HepG2 (cell line): ENCODE data around the gene GBA2. TPM values are rescaled to one million over a fixed set of nuclear protein-coding genes. Genes with fewer than 3 reads are reported as not detected.

Experiments
- ARNT2 ChIP-seq: sonication (generic); formaldehyde crosslinking; IDR thresholded peaks from 2 replicates; pipeline ENCODE4 v1.8.0; 2022; ENCODE audit warnings: mild to moderate bottlenecking, low read depth, missing genetic modification reagents, moderate library complexity
- DR1 ChIP-seq: sonication (generic); formaldehyde crosslinking; IDR thresholded peaks from 2 replicates; pipeline ENCODE4 v1.8.0; 2021; ENCODE audit warnings: mild to moderate bottlenecking, missing genetic modification reagents, inconsistent platforms
- KAT2B ChIP-seq: fragments of 150-350 bp; IDR thresholded peaks from 2 replicates; pipeline ENCODE4 v1.6.1; 2014; ENCODE audit warnings: low read depth, low read length, borderline replicate concordance
- STAG1 ChIP-seq: sonication (generic); formaldehyde crosslinking; IDR thresholded peaks from 2 replicates; pipeline ENCODE4 v1.4.0; 2020; ENCODE audit warnings: missing genetic modification reagents
- ZFAT ChIP-seq: sonication (generic); formaldehyde crosslinking; conservative IDR thresholded peaks from 2 replicates; pipeline ENCODE4 v1.8.1; 2023; ENCODE audit warnings: missing genetic modification reagents, inconsistent platforms
- ZNF484 ChIP-seq: sonication (generic); formaldehyde crosslinking; IDR thresholded peaks from 2 replicates; pipeline ENCODE4 v1.5.1; 2020; ENCODE audit warnings: mild to moderate bottlenecking, low read depth, missing genetic modification reagents, borderline replicate concordance
- ZNF530 ChIP-seq: sonication (generic); formaldehyde crosslinking; IDR thresholded peaks from 2 replicates; pipeline ENCODE4 v1.5.0; 2020; ENCODE audit warnings: low read depth, mild to moderate bottlenecking, missing genetic modification reagents
- ZNF564 ChIP-seq: sonication (generic); formaldehyde crosslinking; IDR thresholded peaks from 2 replicates; pipeline ENCODE4 v1.8.1; 2023; ENCODE audit warnings: mild to moderate bottlenecking, missing genetic modification reagents
- polyA plus RNA-seq, 8 experiments: library from polyadenylated mRNA; depleted of rRNA in 3 of 8; stranded (reverse) in 7 of 8; unstranded in 1 of 8; fragments of >200 nt; fragmentation: Illumina TruSeq in 4 of 8; extraction: Trizol in 4 of 8; gene quantifications; 2 replicates each; pipeline versions ENCODE4 v1.2.1 to v1.2.3, GENCODE V29; 2011 to 2016; ENCODE audit warnings: low read depth in 4 of 8, missing spikeins in 1 of 8, mixed read lengths in 1 of 8; ENCODE audit not compliant: insufficient read depth in 1 of 8
- total RNA-seq, 5 experiments: library from RNA; depleted of rRNA; stranded (reverse); fragments of >200 nt; fragmentation: Illumina TruSeq; extraction: Trizol; gene quantifications; 2 replicates each; pipeline ENCODE4 v1.2.3, GENCODE V29; 2016; ENCODE audit warnings: low read depth in 1 of 5
- TF ChIP-seq, protein P1 (sequence below): sonication (generic); formaldehyde crosslinking; IDR thresholded peaks from 2 replicates; pipeline ENCODE4 v1.5.1; 2020; ENCODE audit warnings: missing genetic modification reagents, mild to moderate bottlenecking, borderline replicate concordance
- TF ChIP-seq, protein P2 (sequence below): IDR thresholded peaks from 2 replicates; pipeline ENCODE4 v1.6.1; 2016; ENCODE audit warnings: mild to moderate bottlenecking
- TF ChIP-seq, protein P3 (sequence below): sonication (generic); formaldehyde crosslinking; IDR thresholded peaks from 2 replicates; pipeline ENCODE4 v1.4.0; 2020; ENCODE audit warnings: missing genetic modification reagents, borderline replicate concordance
- TF ChIP-seq, protein P4 (sequence below): sonication (generic); formaldehyde crosslinking; IDR thresholded peaks from one replicate; pipeline ENCODE4 v1.5.1; 2020; ENCODE audit warnings: mild to moderate bottlenecking, missing genetic modification reagents; ENCODE audit errors: not compliant biosample characterization
- TF ChIP-seq, protein P5 (sequence below): sonication (generic); formaldehyde crosslinking; conservative IDR thresholded peaks from 2 replicates; pipeline ENCODE4 v1.8.0; 2022; ENCODE audit warnings: low read depth, missing genetic modification reagents

GBA2 gene
- total and polyA plus RNA-seq, 2 of the 13 experiments (the other 11 are each of a cell fraction or from before 2014, with no cell fraction given) = 37.5 to 86.1 TPM

DNA sequence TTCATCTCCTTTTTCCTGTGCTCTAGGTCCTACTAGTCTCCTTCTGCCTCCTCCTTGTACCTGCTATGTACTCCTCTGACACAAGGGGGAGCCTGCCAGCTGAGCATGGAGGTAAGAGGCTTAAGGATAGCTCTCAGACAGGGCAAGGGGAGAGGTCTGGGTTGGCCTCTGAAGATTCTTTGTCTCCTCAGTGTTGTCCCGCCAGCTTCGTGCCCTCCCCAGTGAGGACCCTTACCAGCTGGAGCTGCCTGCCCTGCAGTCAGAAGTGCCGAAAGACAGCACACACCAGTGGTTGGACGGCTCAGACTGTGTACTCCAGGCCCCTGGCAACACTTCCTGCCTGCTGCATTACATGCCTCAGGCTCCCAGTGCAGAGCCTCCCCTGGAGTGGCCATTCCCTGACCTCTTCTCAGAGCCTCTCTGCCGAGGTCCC lies 12.8 kb downstream of the GBA2 start (continued):
- TF ChIP-seq, protein P1, sequence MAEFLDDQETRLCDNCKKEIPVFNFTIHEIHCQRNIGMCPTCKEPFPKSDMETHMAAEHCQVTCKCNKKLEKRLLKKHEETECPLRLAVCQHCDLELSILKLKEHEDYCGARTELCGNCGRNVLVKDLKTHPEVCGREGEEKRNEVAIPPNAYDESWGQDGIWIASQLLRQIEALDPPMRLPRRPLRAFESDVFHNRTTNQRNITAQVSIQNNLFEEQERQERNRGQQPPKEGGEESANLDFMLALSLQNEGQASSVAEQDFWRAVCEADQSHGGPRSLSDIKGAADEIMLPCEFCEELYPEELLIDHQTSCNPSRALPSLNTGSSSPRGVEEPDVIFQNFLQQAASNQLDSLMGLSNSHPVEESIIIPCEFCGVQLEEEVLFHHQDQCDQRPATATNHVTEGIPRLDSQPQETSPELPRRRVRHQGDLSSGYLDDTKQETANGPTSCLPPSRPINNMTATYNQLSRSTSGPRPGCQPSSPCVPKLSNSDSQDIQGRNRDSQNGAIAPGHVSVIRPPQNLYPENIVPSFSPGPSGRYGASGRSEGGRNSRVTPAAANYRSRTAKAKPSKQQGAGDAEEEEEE (CRISPR knock-in tag) = no peak
- TF ChIP-seq DR1 (no peak), ZFAT (CRISPR knock-in tag) (no peak), ZNF484 (CRISPR knock-in tag) (no peak), ZNF564 (CRISPR knock-in tag) (no peak), ZNF530 (CRISPR knock-in tag) (no peak), STAG1 (CRISPR knock-in tag) (peak; percentile 53), KAT2B (no peak), ARNT2 (CRISPR knock-in tag) (no peak)
- TF ChIP-seq, protein P2, sequence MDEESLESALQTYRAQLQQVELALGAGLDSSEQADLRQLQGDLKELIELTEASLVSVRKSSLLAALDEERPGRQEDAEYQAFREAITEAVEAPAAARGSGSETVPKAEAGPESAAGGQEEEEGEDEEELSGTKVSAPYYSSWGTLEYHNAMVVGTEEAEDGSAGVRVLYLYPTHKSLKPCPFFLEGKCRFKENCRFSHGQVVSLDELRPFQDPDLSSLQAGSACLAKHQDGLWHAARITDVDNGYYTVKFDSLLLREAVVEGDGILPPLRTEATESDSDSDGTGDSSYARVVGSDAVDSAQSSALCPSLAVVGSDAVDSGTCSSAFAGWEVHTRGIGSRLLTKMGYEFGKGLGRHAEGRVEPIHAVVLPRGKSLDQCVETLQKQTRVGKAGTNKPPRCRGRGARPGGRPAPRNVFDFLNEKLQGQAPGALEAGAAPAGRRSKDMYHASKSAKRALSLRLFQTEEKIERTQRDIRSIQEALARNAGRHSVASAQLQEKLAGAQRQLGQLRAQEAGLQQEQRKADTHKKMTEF (CRISPR knock-in tag) = 0 out of 2 replicates have a peak, but pooled peaks have one; percentile 39
- TF ChIP-seq, protein P3, sequence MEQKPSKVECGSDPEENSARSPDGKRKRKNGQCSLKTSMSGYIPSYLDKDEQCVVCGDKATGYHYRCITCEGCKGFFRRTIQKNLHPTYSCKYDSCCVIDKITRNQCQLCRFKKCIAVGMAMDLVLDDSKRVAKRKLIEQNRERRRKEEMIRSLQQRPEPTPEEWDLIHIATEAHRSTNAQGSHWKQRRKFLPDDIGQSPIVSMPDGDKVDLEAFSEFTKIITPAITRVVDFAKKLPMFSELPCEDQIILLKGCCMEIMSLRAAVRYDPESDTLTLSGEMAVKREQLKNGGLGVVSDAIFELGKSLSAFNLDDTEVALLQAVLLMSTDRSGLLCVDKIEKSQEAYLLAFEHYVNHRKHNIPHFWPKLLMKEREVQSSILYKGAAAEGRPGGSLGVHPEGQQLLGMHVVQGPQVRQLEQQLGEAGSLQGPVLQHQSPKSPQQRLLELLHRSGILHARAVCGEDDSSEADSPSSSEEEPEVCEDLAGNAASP (CRISPR knock-in tag) = no peak
- TF ChIP-seq, protein P4, sequence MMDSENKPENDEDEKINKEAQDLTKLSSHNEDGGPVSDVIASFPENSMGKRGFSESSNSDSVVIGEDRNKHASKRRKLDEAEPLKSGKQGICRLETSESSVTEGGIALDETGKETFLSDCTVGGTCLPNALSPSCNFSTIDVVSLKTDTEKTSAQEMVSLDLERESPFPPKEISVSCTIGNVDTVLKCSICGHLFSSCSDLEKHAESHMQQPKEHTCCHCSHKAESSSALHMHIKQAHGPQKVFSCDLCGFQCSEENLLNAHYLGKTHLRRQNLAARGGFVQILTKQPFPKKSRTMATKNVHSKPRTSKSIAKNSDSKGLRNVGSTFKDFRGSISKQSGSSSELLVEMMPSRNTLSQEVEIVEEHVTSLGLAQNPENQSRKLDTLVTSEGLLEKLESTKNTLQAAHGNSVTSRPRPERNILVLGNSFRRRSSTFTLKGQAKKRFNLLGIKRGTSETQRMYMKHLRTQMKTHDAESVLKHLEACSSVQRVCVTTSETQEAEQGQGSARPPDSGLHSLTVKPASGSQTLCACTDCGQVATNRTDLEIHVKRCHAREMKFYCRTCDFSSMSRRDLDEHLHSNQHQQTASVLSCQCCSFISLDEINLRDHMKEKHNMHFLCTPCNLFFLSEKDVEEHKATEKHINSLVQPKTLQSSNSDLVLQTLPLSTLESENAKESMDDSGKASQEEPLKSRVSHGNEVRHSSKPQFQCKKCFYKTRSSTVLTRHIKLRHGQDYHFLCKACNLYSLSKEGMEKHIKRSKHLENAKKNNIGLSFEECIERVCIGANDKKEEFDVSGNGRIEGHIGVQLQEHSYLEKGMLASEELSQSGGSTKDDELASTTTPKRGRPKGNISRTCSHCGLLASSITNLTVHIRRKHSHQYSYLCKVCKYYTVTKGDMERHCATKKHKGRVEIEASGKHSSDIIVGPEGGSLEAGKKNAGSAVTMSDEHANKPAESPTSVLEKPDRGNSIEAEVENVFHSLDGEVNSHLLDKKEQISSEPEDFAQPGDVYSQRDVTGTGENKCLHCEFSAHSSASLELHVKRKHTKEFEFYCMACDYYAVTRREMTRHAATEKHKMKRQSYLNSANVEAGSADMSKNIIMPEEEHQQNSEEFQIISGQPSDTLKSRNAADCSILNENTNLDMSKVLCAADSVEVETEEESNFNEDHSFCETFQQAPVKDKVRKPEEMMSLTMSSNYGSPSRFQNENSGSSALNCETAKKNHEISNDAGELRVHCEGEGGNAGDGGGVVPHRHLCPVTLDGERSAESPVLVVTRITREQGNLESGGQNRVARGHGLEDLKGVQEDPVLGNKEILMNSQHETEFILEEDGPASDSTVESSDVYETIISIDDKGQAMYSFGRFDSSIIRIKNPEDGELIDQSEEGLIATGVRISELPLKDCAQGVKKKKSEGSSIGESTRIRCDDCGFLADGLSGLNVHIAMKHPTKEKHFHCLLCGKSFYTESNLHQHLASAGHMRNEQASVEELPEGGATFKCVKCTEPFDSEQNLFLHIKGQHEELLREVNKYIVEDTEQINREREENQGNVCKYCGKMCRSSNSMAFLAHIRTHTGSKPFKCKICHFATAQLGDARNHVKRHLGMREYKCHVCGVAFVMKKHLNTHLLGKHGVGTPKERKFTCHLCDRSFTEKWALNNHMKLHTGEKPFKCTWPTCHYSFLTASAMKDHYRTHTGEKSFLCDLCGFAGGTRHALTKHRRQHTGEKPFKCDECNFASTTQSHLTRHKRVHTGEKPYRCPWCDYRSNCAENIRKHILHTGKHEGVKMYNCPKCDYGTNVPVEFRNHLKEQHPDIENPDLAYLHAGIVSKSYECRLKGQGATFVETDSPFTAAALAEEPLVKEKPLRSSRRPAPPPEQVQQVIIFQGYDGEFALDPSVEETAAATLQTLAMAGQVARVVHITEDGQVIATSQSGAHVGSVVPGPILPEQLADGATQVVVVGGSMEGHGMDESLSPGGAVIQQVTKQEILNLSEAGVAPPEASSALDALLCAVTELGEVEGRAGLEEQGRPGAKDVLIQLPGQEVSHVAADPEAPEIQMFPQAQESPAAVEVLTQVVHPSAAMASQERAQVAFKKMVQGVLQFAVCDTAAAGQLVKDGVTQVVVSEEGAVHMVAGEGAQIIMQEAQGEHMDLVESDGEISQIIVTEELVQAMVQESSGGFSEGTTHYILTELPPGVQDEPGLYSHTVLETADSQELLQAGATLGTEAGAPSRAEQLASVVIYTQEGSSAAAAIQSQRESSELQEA (CRISPR knock-in tag) = no peak
- TF ChIP-seq, protein P5, sequence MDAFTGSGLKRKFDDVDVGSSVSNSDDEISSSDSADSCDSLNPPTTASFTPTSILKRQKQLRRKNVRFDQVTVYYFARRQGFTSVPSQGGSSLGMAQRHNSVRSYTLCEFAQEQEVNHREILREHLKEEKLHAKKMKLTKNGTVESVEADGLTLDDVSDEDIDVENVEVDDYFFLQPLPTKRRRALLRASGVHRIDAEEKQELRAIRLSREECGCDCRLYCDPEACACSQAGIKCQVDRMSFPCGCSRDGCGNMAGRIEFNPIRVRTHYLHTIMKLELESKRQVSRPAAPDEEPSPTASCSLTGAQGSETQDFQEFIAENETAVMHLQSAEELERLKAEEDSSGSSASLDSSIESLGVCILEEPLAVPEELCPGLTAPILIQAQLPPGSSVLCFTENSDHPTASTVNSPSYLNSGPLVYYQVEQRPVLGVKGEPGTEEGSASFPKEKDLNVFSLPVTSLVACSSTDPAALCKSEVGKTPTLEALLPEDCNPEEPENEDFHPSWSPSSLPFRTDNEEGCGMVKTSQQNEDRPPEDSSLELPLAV = no peak
